GM18861 (cell line): ENCODE data around the gene SUPT20HL1.

Source experiments
- ATAC-seq: cut with Tn5 transposase; IDR thresholded peaks from one replicate; pipeline ENCODE4 v1.9.1; 2021; ENCODE audit not compliant: unreplicated experiment

The SUPT20HL1 gene

DNA sequence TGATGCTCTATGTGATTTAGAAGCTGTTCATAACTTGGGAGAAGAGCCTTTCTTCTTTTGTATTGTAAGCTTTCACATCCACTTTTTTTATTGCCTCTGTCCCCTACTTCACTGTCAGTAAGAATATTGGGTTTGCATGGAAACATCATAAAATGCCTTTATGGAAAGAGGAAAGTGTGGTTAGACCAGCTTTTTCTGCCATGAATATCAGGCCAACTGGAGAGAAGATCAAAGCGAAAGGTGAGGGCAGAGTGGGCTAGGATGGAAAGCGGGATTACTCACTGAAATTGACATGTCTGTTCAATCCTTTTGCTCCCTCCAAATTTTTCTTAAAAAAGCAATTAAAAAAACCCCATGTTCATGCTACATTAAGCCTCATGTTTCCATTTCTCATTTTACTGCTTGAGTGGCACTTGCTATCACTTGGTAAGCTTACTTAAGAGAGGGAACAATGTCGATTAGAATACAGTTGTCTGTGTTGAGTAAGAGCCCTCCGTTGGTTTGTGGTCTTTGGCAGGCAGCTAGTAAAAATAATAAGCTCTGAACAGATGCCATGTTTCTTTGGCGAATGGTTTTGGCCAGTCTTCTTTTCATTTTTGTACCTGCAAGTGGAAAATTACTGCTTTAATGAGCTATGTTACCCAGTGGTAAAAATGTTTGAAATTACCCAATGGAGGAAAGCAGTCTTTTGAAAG, 35.9 kb downstream of the SUPT20HL1 start:
- no peak for ATAC-seq

DNA sequence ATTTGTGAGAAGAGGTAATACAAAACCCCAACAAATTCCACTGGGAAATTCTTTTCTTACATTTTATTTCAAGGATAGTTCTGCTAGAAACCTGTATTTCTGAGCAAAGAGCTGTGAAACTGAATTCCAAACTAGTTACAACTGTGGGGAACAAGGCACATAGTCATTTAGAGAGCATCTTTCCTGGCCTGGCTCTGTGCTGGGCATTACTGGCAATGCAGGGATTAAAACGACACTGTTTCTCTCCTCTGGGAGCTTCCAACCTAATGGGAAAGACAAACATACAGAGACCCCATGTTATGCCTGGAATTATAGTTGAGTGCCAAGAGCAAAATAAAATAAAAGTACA, 36.5 kb downstream of the SUPT20HL1 start:
- no peak for ATAC-seq

DNA sequence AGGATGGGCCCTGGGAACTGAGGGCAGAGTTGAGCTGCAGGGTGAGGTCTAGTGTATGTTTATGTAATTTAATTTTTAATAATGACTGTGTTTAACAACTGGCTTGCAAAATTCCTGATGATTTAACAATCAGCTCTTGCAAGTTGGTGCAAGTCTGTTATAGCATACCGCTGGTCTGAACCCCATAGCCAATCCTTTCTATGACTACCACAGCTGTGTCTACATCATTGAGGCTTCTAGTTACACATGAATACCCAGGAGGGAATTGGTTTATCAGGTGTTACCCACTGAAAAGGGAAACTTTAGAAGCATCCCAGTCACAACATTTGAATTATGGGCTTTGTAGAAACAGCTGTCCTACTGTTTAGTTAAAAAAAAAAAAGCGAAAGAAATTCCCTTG, 38.3 kb downstream of the SUPT20HL1 start:
- ATAC-seq, result no peak

DNA sequence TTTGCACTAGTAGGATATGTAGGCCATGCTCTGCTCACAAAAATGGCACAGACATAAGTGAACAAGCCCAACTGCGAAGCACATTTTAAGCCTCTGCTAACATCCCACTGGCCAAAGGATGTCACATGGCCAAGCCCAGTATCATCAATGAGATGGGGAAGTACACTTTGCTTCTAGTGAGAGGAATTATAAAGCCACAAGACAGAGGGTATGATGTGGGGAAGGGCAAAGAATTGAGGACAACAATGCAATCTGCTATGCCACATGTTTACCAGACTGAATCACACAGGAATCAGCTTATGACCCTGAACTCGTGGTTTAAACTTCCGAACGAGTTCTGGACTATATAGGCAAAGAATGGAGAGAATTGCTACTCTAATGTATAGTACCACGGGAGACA, 39.1 kb downstream of the SUPT20HL1 start:
- no peak for ATAC-seq

DNA sequence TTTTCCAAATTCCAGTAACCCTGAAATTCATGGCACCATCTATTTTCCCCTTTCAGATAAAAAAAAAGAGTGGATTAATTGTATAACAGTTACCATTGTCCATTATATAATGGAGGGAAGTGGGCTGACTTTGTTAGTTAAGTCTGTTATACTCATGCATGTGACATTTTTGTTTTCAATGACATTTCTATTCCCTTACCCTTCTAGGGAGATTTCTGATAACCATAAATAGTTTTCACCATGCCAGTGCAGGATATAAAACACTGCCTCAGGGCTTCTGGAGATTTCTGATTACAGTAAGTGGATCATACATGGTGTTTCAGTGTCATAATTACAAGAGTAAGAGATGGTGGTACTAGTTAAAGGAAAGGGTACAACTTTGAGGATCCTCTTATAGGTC, 45.5 kb downstream of the SUPT20HL1 start:
- ATAC-seq, result no peak
